OCI-LY1 (cell line): ENCODE results near the gene PCDHGA5.
A peak's percentile ranks its signal among the peaks of the same experiment; 100 is the strongest.

Experiments
- H2AFZ ChIP-seq: fragments of 200-600 bp; sonication (generic), shearing (Covaris generic); 2 replicates; pipeline ENCODE4 v1.6.0; 2014; ENCODE audit warnings: antibody characterized with exemption, mild to moderate bottlenecking, low read length
- H3F3A ChIP-seq: fragments of 200-600 bp; sonication (generic), shearing (Covaris generic); 2 replicates; pipeline ENCODE4 v1.6.0; 2014; ENCODE audit warnings: mild to moderate bottlenecking, antibody characterized with exemption, low read length, moderate library complexity; ENCODE audit not compliant: insufficient read depth
- H3K27ac ChIP-seq: fragments of 200-600 bp; sonication (generic); 2 replicates; pipeline ENCODE4 v1.5.1; 2014; ENCODE audit warnings: low read length, mixed run types, mild to moderate bottlenecking, low read depth; ENCODE audit not compliant: poor library complexity, severe bottlenecking
- H3K27me3 ChIP-seq: fragments of 200-600 bp; sonication (generic); 2 replicates; pipeline ENCODE4 v1.6.0; 2014; ENCODE audit warnings: antibody characterized with exemption, mild to moderate bottlenecking, low read length, moderate library complexity; ENCODE audit not compliant: insufficient read depth
- H3K36me3 ChIP-seq: fragments of 200-600 bp; sonication (generic); 2 replicates; pipeline ENCODE4 v1.6.1; 2014; ENCODE audit warnings: mild to moderate bottlenecking, antibody characterized with exemption, low read length, moderate library complexity, mixed read lengths; ENCODE audit not compliant: insufficient read depth
- H3K4me1 ChIP-seq: fragments of 200-600 bp; sonication (generic); 2 replicates; pipeline ENCODE4 v1.5.1; 2014; ENCODE audit warnings: mild to moderate bottlenecking, low read length, moderate library complexity; ENCODE audit not compliant: insufficient read depth, severe bottlenecking
- H3K4me2 ChIP-seq: fragments of 200-600 bp; sonication (generic), shearing (Covaris generic); 2 replicates; pipeline ENCODE4 v1.6.1; 2014; ENCODE audit warnings: low read length
- H3K4me3 ChIP-seq: fragments of 200-600 bp; sonication (generic); 2 replicates; pipeline ENCODE4 v1.5.1; 2014; ENCODE audit warnings: low read length, low read depth, mild to moderate bottlenecking, mixed read lengths; ENCODE audit not compliant: poor library complexity, severe bottlenecking
- H3K79me2 ChIP-seq: fragments of 200-600 bp; shearing (Covaris generic); 2 replicates; pipeline ENCODE4 v1.6.1; 2016; ENCODE audit warnings: mixed run types, low read length, mixed read lengths; ENCODE audit not compliant: insufficient read depth
- H3K9ac ChIP-seq: fragments of 200-600 bp; sonication (generic), shearing (Covaris generic); 2 replicates; pipeline ENCODE4 v1.6.1; 2014; ENCODE audit warnings: mild to moderate bottlenecking, low read length, mixed read lengths
- H3K9me2 ChIP-seq: fragments of 200-600 bp; sonication (generic), shearing (Covaris generic); 2 replicates; pipeline ENCODE4 v1.6.1; 2014; ENCODE audit warnings: low read depth, mild to moderate bottlenecking, low read length, mixed read lengths
- H3K9me3 ChIP-seq: fragments of 200-600 bp; shearing (Covaris generic); 2 replicates; pipeline ENCODE4 v1.6.1; 2014; ENCODE audit warnings: low read length, mixed read lengths
- H4K20me1 ChIP-seq: fragments of 200-600 bp; sonication (generic), shearing (Covaris generic); 2 replicates; pipeline ENCODE4 v1.6.0; 2016; ENCODE audit warnings: mild to moderate bottlenecking, low read length; ENCODE audit not compliant: insufficient read depth
- EZH2 ChIP-seq: fragments of 200-600 bp; sonication (generic), shearing (Covaris generic); IDR thresholded peaks from 2 replicates; pipeline ENCODE4 v1.8.0; 2017; ENCODE audit warnings: borderline replicate concordance, mixed run types, mild to moderate bottlenecking, antibody characterized with exemption, low read length, moderate library complexity, mixed read lengths
- TF ChIP-seq, protein P1 (sequence below): fragments of 200-600 bp; sonication (generic), shearing (Covaris generic); IDR thresholded peaks from 2 replicates; pipeline ENCODE4 v1.5.1; 2017; ENCODE audit warnings: mild to moderate bottlenecking, antibody characterized with exemption, low read length, moderate library complexity, mixed read lengths

Gene PCDHGA5

DNA sequence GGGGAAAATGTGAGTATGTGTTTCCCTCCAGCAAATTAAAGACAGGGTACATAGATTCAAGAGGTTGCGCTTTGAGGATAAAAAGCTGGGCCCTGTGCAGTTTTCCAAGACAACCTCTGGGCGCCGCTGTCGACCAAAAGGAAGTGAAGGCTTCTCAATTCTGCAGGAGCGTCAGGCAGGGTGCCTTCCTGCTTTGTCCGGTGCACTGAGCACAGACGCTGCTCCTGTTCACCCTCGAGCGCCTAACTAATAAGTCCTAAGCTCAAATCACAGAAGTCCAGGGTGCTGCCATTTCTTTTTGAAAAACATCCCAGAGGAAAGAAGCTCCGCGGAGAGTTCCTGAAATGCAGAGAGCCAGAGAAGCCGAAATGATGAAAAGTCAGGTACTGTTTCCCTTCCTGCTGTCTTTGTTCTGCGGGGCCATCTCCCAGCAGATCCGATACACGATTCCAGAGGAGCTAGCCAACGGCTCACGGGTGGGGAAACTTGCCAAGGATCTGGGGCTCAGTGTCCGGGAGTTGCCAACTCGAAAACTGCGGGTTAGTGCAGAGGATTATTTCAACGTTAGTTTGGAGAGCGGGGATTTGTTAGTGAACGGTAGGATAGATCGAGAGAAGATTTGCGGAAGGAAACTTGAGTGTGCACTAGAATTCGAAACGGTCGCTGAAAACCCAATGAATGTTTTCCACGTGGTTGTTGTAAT lies 13.9 kb upstream of the PCDHGA5 start, which contains the start of gene PCDHGB1:
TSS of gene PCDHGB1 (plus strand) at position 183 of the 703 bp plus-strand sequence. CDS start at position 345, 162 bp downstream.
- no peak for TF ChIP-seq EZH2
- TF ChIP-seq, protein P1, sequence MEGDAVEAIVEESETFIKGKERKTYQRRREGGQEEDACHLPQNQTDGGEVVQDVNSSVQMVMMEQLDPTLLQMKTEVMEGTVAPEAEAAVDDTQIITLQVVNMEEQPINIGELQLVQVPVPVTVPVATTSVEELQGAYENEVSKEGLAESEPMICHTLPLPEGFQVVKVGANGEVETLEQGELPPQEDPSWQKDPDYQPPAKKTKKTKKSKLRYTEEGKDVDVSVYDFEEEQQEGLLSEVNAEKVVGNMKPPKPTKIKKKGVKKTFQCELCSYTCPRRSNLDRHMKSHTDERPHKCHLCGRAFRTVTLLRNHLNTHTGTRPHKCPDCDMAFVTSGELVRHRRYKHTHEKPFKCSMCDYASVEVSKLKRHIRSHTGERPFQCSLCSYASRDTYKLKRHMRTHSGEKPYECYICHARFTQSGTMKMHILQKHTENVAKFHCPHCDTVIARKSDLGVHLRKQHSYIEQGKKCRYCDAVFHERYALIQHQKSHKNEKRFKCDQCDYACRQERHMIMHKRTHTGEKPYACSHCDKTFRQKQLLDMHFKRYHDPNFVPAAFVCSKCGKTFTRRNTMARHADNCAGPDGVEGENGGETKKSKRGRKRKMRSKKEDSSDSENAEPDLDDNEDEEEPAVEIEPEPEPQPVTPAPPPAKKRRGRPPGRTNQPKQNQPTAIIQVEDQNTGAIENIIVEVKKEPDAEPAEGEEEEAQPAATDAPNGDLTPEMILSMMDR: peak; percentile 78
- H3K4me2 ChIP-seq: peak within 1 kb of the TSS; percentile 77
- H3K9ac ChIP-seq: peak within 1 kb of the TSS; percentile 79
- no peaks in the 10 kb centered on the region for H3K27me3 ChIP-seq
- H3K36me3 ChIP-seq: peaks cover 16% of the 10 kb centered on the region
- H3K79me2 ChIP-seq: no peaks in the 10 kb centered on the region
- H2AFZ ChIP-seq: peak within 1 kb of the TSS; percentile 88; the same call in 1 of the 2 replicates
- H3K9me2 ChIP-seq: no peaks in the 10 kb centered on the region
- peaks cover 14% of the 10 kb centered on the region for H3K9me3 ChIP-seq
- no peaks in the 10 kb centered on the region for H4K20me1 ChIP-seq
- H3F3A ChIP-seq: no peaks in the 10 kb centered on the region
- no peak within 1 kb of the TSS for H3K27ac ChIP-seq
- H3K4me3 ChIP-seq: peak within 1 kb of the TSS; percentile 80
- H3K4me1 ChIP-seq: peaks cover 6% of the 10 kb centered on the region

DNA sequence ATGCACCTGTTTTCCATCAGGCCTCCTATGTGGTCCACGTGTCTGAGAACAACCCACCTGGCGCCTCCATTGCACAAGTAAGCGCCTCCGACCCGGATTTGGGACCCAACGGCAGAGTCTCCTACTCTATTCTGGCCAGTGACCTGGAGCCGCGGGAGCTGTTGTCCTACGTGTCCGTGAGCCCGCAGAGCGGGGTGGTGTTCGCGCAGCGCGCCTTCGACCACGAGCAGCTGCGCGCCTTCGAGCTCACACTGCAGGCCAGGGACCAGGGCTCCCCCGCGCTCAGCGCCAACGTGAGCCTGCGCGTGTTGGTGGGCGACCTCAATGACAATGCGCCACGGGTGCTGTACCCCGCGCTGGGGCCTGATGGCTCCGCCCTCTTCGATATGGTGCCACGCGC lies 12.4 kb upstream of the PCDHGA5 start:
- H2AFZ ChIP-seq: no peak overlapping the region
- no peak for TF ChIP-seq EZH2
- TF ChIP-seq, protein P1: no peak
- no peaks in the 10 kb centered on the region for H3K27me3 ChIP-seq
- H3F3A ChIP-seq: no peaks in the 10 kb centered on the region
- H3K4me3 ChIP-seq: no peak overlapping the region
- H3K36me3 ChIP-seq: peaks cover 23% of the 10 kb centered on the region
- H3K9me3 ChIP-seq: peaks cover 23% of the 10 kb centered on the region
- no peak overlapping the region for H3K4me2 ChIP-seq
- H3K9me2 ChIP-seq: no peaks in the 10 kb centered on the region
- peaks cover 6% of the 10 kb centered on the region for H3K4me1 ChIP-seq
- H3K9ac ChIP-seq: no peak overlapping the region
- H3K27ac ChIP-seq: no peak overlapping the region
- H3K79me2 ChIP-seq: no peaks in the 10 kb centered on the region
- no peaks in the 10 kb centered on the region for H4K20me1 ChIP-seq

DNA sequence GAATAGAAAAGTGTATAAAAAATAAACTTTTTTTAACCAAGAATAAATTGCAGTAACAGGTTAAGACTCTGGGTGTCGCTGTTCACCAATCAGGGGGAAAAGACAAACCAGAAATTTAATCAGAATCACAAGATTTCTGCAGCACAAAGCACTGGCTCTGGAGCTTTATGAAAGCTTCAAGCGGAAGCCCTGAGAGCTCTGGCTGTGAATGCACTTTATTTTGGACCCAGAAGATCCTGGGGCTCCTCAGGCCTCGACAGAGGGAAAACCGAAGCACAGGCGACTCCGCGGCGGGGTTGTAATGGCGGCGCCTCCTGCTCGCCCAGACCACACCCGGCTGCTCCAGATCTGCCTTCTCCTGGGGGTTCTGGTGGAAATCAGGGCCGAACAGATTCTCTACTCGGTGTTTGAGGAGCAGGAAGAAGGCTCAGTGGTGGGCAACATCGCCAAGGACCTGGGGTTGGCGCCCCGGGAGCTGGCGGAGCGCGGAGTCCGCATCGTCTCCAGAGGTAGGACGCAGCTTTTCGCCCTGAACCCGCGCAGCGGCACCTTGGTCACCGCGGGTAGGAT lies 9.0 kb upstream of the PCDHGA5 start, which contains the start of gene PCDHGA4:
TSS of gene PCDHGA4 (plus strand) at position 122 of the 570 bp plus-strand sequence. CDS start at position 209, 87 bp downstream.
- Histone ChIP-seq H3K4me3 (peak within 1 kb of the TSS; percentile 47), H3K27ac (no peak within 1 kb of the TSS), H3K36me3 (peaks cover 23% of the 10 kb centered on the region), H3K9ac (no peak within 1 kb of the TSS), H3K9me3 (peaks cover 38% of the 10 kb centered on the region), H3K79me2 (no peaks in the 10 kb centered on the region), H3K27me3 (no peaks in the 10 kb centered on the region), H4K20me1 (no peaks in the 10 kb centered on the region), H3K4me1 (peaks cover 6% of the 10 kb centered on the region), H3K4me2 (peak within 1 kb of the TSS; percentile 33; the same call in 1 of the 2 replicates), H2AFZ (no peak within 1 kb of the TSS), H3F3A (no peaks in the 10 kb centered on the region), H3K9me2 (no peaks in the 10 kb centered on the region)
- TF ChIP-seq, protein P1: peak; percentile 48
- TF ChIP-seq EZH2: no peak
